K562 (cell line): ENCODE results near the gene OTOR. TPM values are rescaled to one million over a fixed set of nuclear protein-coding genes. Genes with fewer than 3 reads are reported as not detected.
A peak's percentile ranks its signal among the peaks of the same experiment; 100 is the strongest.

Source experiments
- ARID1B ChIP-seq: fragments of 450-650 bp; IDR thresholded peaks from 2 replicates; pipeline ENCODE4 v1.6.1; 2016; ENCODE audit warnings: antibody characterized with exemption, mild to moderate bottlenecking, inconsistent platforms
- CREB3 ChIP-seq: fragments of 450-650 bp; conservative IDR thresholded peaks from 2 replicates; pipeline ENCODE4 v1.6.1; 2016; ENCODE audit warnings: missing genetic modification characterization, low read depth, mild to moderate bottlenecking, missing compliant biosample characterization, moderate library complexity
- CTBP1 ChIP-seq: fragments of 450-650 bp; IDR thresholded peaks from 2 replicates; pipeline ENCODE4 v1.6.1; 2016; ENCODE audit warnings: borderline replicate concordance
- ELF2 ChIP-seq: fragments of 250-450 bp; sonication (Bioruptor Pico); IDR thresholded peaks from 2 replicates; pipeline ENCODE4 v1.5.0; 2021; ENCODE audit warnings: mild to moderate bottlenecking
- FOXA3 ChIP-seq, 2 experiments: fragments of 450-650 bp in 1 of 2; sonication (generic) in 1 of 2; formaldehyde crosslinking; IDR thresholded peaks in 1 of 2; conservative IDR thresholded peaks in 1 of 2; 2 replicates each; pipeline versions ENCODE4 v1.4.0 to v1.8.0; 2020 to 2022; ENCODE audit warnings: mild to moderate bottlenecking in 2 of 2, missing genetic modification reagents in 1 of 2
- FOXK1 ChIP-seq: sonication (generic); formaldehyde crosslinking; IDR thresholded peaks from 2 replicates; pipeline ENCODE4 v1.8.0; 2022; ENCODE audit warnings: missing genetic modification reagents, mild to moderate bottlenecking, borderline replicate concordance
- FOXM1 ChIP-seq, 2 experiments: fragments of 450-650 bp in 1 of 2; sonication (generic) in 1 of 2; formaldehyde crosslinking in 1 of 2; IDR thresholded peaks; 2 replicates each; pipeline versions ENCODE4 v1.6.1 to v1.9.0; 2017 to 2022; ENCODE audit warnings: low read depth in 2 of 2, mild to moderate bottlenecking in 2 of 2, missing genetic modification reagents in 1 of 2, moderate library complexity in 1 of 2
- MBD1 ChIP-seq: fragments of 250-450 bp; sonication (Bioruptor Pico); IDR thresholded peaks from 2 replicates; pipeline ENCODE4 v1.8.0; 2022; ENCODE audit warnings: inconsistent platforms
- MEF2D ChIP-seq: conservative IDR thresholded peaks from 2 replicates; pipeline ENCODE4 v1.6.1; 2016; ENCODE audit warnings: low read depth, missing genetic modification characterization, missing compliant biosample characterization
- MTF1 ChIP-seq: fragments of 250-450 bp; sonication (Bioruptor Pico); IDR thresholded peaks from 2 replicates; pipeline ENCODE4 v1.9.0; 2021; ENCODE audit warnings: moderate library complexity, mild to moderate bottlenecking, inconsistent platforms, borderline replicate concordance
- NCOA1 ChIP-seq: fragments of 450-650 bp; IDR thresholded peaks from 2 replicates; pipeline ENCODE4 v1.6.1; 2016; ENCODE audit warnings: low read depth
- NCOA4 ChIP-seq: fragments of 450-650 bp; IDR thresholded peaks from 2 replicates; pipeline ENCODE4 v1.6.1; 2018; ENCODE audit warnings: mild to moderate bottlenecking; ENCODE audit not compliant: partially characterized antibody
- NFE2L1 ChIP-seq: fragments of 450-650 bp; IDR thresholded peaks from 2 replicates; pipeline ENCODE4 v1.6.1; 2016; ENCODE audit warnings: missing genetic modification characterization, low read depth, mild to moderate bottlenecking, missing compliant biosample characterization, moderate library complexity, borderline replicate concordance
- NFRKB ChIP-seq: fragments of 450-650 bp; IDR thresholded peaks from 2 replicates; pipeline ENCODE4 v1.6.1; 2016; ENCODE audit warnings: low read depth
- PKNOX1 ChIP-seq: fragments of 450-650 bp; IDR thresholded peaks from 2 replicates; pipeline ENCODE4 v1.6.1; 2016
- PTTG1 ChIP-seq: fragments of 450-650 bp; IDR thresholded peaks from 2 replicates; pipeline ENCODE4 v1.6.1; 2016; ENCODE audit warnings: low read depth, mild to moderate bottlenecking, missing genetic modification characterization, missing compliant biosample characterization
- PURB ChIP-seq: sonication (generic); formaldehyde crosslinking; IDR thresholded peaks from 2 replicates; pipeline ENCODE4 v1.9.0; 2021; ENCODE audit warnings: low read depth, mild to moderate bottlenecking, missing genetic modification reagents
- RBM22 ChIP-seq: fragments of 200-400 bp; formaldehyde crosslinking; IDR thresholded peaks from 2 replicates; pipeline ENCODE4 v1.6.1; 2018; ENCODE audit warnings: low read length, low read depth; ENCODE audit not compliant: poor library complexity, severe bottlenecking
- RBM39 ChIP-seq: fragments of 200-400 bp; formaldehyde crosslinking; optimal IDR thresholded peaks from 2 replicates; pipeline ENCODE3; 2018; ENCODE audit warnings: low read depth, low read length
- SNRNP70 ChIP-seq: fragments of 200-400 bp; formaldehyde crosslinking; optimal IDR thresholded peaks from 2 replicates; pipeline ENCODE3; 2017; ENCODE audit warnings: low read depth, low read length
- SPI1 ChIP-seq: IDR thresholded peaks from 2 replicates; pipeline ENCODE4 v1.6.1; 2011; ENCODE audit warnings: low read depth, low read length, control low read depth, borderline replicate concordance
- YBX1 ChIP-seq: fragments of 450-650 bp; IDR thresholded peaks from 2 replicates; pipeline ENCODE4 v1.7.1; 2016; ENCODE audit warnings: mild to moderate bottlenecking
- ZC3H8 ChIP-seq: fragments of 450-650 bp; IDR thresholded peaks from 2 replicates; pipeline ENCODE4 v1.6.1; 2017
- ZNF41 ChIP-seq: fragments of 250-450 bp; sonication (Bioruptor Pico); conservative IDR thresholded peaks from 2 replicates; pipeline ENCODE4 v1.4.0; 2020; ENCODE audit warnings: mild to moderate bottlenecking
- ZNF696 ChIP-seq: fragments of 250-450 bp; sonication (Bioruptor Pico); conservative IDR thresholded peaks from 2 replicates; pipeline ENCODE4 v1.4.0; 2020; ENCODE audit warnings: mild to moderate bottlenecking, moderate library complexity
- ZNF76 ChIP-seq: fragments of 250-450 bp; sonication (Bioruptor Pico); IDR thresholded peaks from 2 replicates; pipeline ENCODE4 v1.4.0; 2020; ENCODE audit warnings: mild to moderate bottlenecking, moderate library complexity, borderline replicate concordance
- polyA plus RNA-seq, 8 experiments: library from polyadenylated mRNA; depleted of rRNA in 4 of 8; stranded (reverse) in 5 of 8; unstranded in 3 of 8; fragments of >200 nt; fragmentation: Nextera tagmentation in 2 of 8; fragmentation: Illumina TruSeq in 1 of 8; extraction: Ambion mirVana in 2 of 8; extraction: Trizol in 1 of 8; gene quantifications; 2 replicates each; pipeline versions ENCODE4 v1.2.1 to v1.2.3, GENCODE V29; 2011 to 2014; ENCODE audit warnings: inconsistent platforms in 1 of 8, missing spikeins in 1 of 8
- total RNA-seq, 7 experiments: library from RNA; depleted of rRNA in 6 of 7; stranded (reverse); fragments of >200 nt in 6 of 7; fragmentation: Illumina TruSeq in 2 of 7; extraction: Trizol in 2 of 7; gene quantifications; 2 replicates each; pipeline versions ENCODE4 v1.2.1 to v1.2.3, GENCODE V29; 2011 to 2021; ENCODE audit warnings: low replicate concordance in 1 of 7

OTOR gene
- total and polyA plus RNA-seq, 9 of the 15 experiments (the other 6 are each of a cell fraction or from before 2014, with no cell fraction given): not detected

GRCh38 chr20:16729565-16730460 lies 18.3 kb upstream of the OTOR start, which contains the start of gene SNRPB2 (continued):
- TF ChIP-seq RBM39 (peak; percentile 77), MEF2D (tag) (no peak), ZNF76 (CRISPR knock-in tag) (no peak), NCOA4 (peak; percentile 99), NCOA1 (no peak), ZC3H8 (no peak), ZNF696 (CRISPR knock-in tag) (no peak), SPI1 (no peak), RBM22 (no peak), ZNF41 (CRISPR knock-in tag) (no peak), FOXM1 (IDR thresholded peaks at IDR 0.05; ENCODE audit: low read depth) (no peak), FOXM1 (CRISPR knock-in tag; IDR thresholded peaks at IDR 0.05; ENCODE audit: low read depth) (no peak), PKNOX1 (no peak), PTTG1 (tag) (no peak), FOXK1 (no peak), MBD1 (CRISPR knock-in tag) (no peak), CTBP1 (no peak), NFRKB (no peak), MTF1 (CRISPR knock-in tag) (no peak), CREB3 (0 out of 2 replicates have a peak, but pooled peaks have one; percentile 61), ELF2 (CRISPR knock-in tag) (peak; percentile 97), PURB (CRISPR knock-in tag) (no peak), SNRNP70 (no peak), ARID1B (no peak), YBX1 (no peak), FOXA3 (CRISPR knock-in tag; conservative IDR thresholded peaks at IDR 0.05 in 1 of 2, IDR thresholded peaks at IDR 0.05 in 1 of 2) (no peak), NFE2L1 (no peak)
